ENCODE results near the gene PRKN.

Gene PRKN

GRCh38 chr6:162220876-162221275 lies 506.7 kb downstream of the PRKN start:
- DNase-seq = no peak

GRCh38 chr6:162219266-162219665 lies 508.3 kb downstream of the PRKN start:
- no peak for DNase-seq

GRCh38 chr6:162217811-162218493 lies 509.6 kb downstream of the PRKN start:
- no peak for DNase-seq

GRCh38 chr6:162217058-162217457 lies 510.5 kb downstream of the PRKN start:
- no peak for DNase-seq

GRCh38 chr6:162211777-162212176 lies 515.8 kb downstream of the PRKN start:
- no peak for DNase-seq

GRCh38 chr6:162211022-162211421 lies 516.5 kb downstream of the PRKN start:
- DNase-seq = peak in 1 of 2 experiments; percentile 40

- peak in 1 of 2 experiments; percentile 8 for DNase-seq
Observed at GRCh38 chr6:162203287-162203686, 524.3 kb downstream of the PRKN start.

- DNase-seq = no peak
Observed at GRCh38 chr6:162200945-162201690, 526.4 kb downstream of the PRKN start.

GRCh38 chr6:162200041-162200440 lies 527.5 kb downstream of the PRKN start:
- no peak for DNase-seq

GRCh38 chr6:162198925-162199324 lies 528.6 kb downstream of the PRKN start:
- DNase-seq = no peak

- DNase-seq = no peak
Observed at GRCh38 chr6:162198076-162198475, 529.5 kb downstream of the PRKN start.

GRCh38 chr6:162195441-162195840 lies 532.1 kb downstream of the PRKN start:
- no peak for DNase-seq

- DNase-seq = no peak
Observed at GRCh38 chr6:162190981-162191380, 536.6 kb downstream of the PRKN start.

GRCh38 chr6:162187168-162187935 lies 540.2 kb downstream of the PRKN start:
- DNase-seq = no peak

GRCh38 chr6:162184465-162184864 lies 543.1 kb downstream of the PRKN start:
- DNase-seq = no peak

- no peak for DNase-seq
Observed at GRCh38 chr6:162181741-162182401, 545.7 kb downstream of the PRKN start.

- no peak for DNase-seq
Observed at GRCh38 chr6:162181111-162181510, 546.5 kb downstream of the PRKN start.

- no peak for DNase-seq
Observed at GRCh38 chr6:162179196-162179951, 548.2 kb downstream of the PRKN start.

GRCh38 chr6:162178666-162179065 lies 548.9 kb downstream of the PRKN start:
- DNase-seq = no peak

GRCh38 chr6:162178266-162178665 lies 549.3 kb downstream of the PRKN start:
- DNase-seq = no peak

GRCh38 chr6:162177746-162178145 lies 549.8 kb downstream of the PRKN start:
- DNase-seq = peak; percentile 22 to 61

- DNase-seq = no peak
Observed at GRCh38 chr6:162173466-162173865, 554.1 kb downstream of the PRKN start.

All from NCI-H2081 (cell line).